Muscle of leg (tissue), 11 donors: Measurements from ENCODE around the gene OSBPL2. TPM values are rescaled to one million over a fixed set of nuclear protein-coding genes. Genes with fewer than 3 reads are reported as not detected.

ENCODE experiments used
- DNase-seq: peaks from one replicate; pipeline ENCODE4 v3.0.0; 2013
- H3K27ac ChIP-seq: one replicate; pipeline ENCODE4 v1.5.1; 2013; ENCODE audit warnings: mild to moderate bottlenecking, low read length, control low read depth
- H3K27me3 ChIP-seq: one replicate; pipeline ENCODE4 v1.6.1; 2013; ENCODE audit warnings: low read length; ENCODE audit not compliant: control insufficient read depth, insufficient read depth
- H3K36me3 ChIP-seq: one replicate; pipeline ENCODE4 v1.6.1; 2013; ENCODE audit warnings: low read length; ENCODE audit not compliant: control insufficient read depth, insufficient read depth
- H3K4me1 ChIP-seq: one replicate; pipeline ENCODE4 v1.6.1; 2013; ENCODE audit warnings: low read length; ENCODE audit not compliant: control insufficient read depth, insufficient read depth
- H3K4me3 ChIP-seq: one replicate; pipeline ENCODE4 v1.5.1; 2013; ENCODE audit warnings: low read length, control low read depth
- H3K9me3 ChIP-seq: replicated peaks from 2 replicates; pipeline ENCODE4 v1.6.1; 2013; ENCODE audit warnings: low read depth, low read length; ENCODE audit not compliant: control insufficient read depth
- WGBS: methylation state at CpG from one replicate; pipeline ENCODE4 v1.1.5; 2013; ENCODE audit warnings: missing lambda C conversion rate; ENCODE audit not compliant: insufficient coverage; 5-methylcytosine and 5-hydroxymethylcytosine counted together
- polyA plus RNA-seq, 8 donors: library from polyadenylated mRNA; unstranded; fragments of 120-200 nt; gene quantifications; one replicate each; pipeline versions ENCODE4 v1.2.1 to v1.2.3, GENCODE V29; 2013; ENCODE audit warnings: inconsistent platforms in 1 of 8, low replicate concordance in 1 of 8; ENCODE audit not compliant: insufficient read length in 8 of 8, insufficient read depth in 1 of 8
- total RNA-seq: library from RNA; stranded (reverse); fragments of 120-200 nt; gene quantifications from one replicate; pipeline ENCODE4 v1.2.4, GENCODE V29; 2013

The OSBPL2 gene
- total and polyA plus RNA-seq, 9 donors = 21.6 to 33.6 (median 25.6) TPM

- Histone ChIP-seq H3K27me3 (no peaks in the 10 kb centered on the region), H3K36me3 (peaks cover 67% of the 10 kb centered on the region), H3K9me3 (no peaks in the 10 kb centered on the region), H3K4me3 (no peak overlapping the region), H3K4me1 (no peaks in the 10 kb centered on the region), H3K27ac (no peak overlapping the region)
- peak; percentile 37 for DNase-seq
- WGBS = 72% methylated on average over 39 of the region's 40 CpGs
Measured at GRCh38 chr20:62316331-62317166, 78.2 kb downstream of the OSBPL2 start.

GRCh38 chr20:62317167-62317655 lies 78.9 kb downstream of the OSBPL2 start:
- 84% methylated on average over 10 of the region's 18 CpGs for WGBS
- Histone ChIP-seq H3K36me3 (peaks cover 70% of the 10 kb centered on the region), H3K27me3 (no peaks in the 10 kb centered on the region), H3K4me3 (no peak overlapping the region), H3K9me3 (no peaks in the 10 kb centered on the region), H3K4me1 (no peaks in the 10 kb centered on the region), H3K27ac (no peak overlapping the region)
- DNase-seq = no peak

GRCh38 chr20:62318400-62319345 lies 80.4 kb downstream of the OSBPL2 start:
- H3K36me3 ChIP-seq = peaks cover 62% of the 10 kb centered on the region
- no peaks in the 10 kb centered on the region for H3K27me3 ChIP-seq
- H3K27ac ChIP-seq = no peak overlapping the region
- WGBS = 87% methylated on average over 35 of the region's 36 CpGs
- no peaks in the 10 kb centered on the region for H3K9me3 ChIP-seq
- no peaks in the 10 kb centered on the region for H3K4me1 ChIP-seq
- H3K4me3 ChIP-seq = no peak overlapping the region
- no peak for DNase-seq

- H3K36me3 ChIP-seq = peaks cover 59% of the 10 kb centered on the region
- no peaks in the 10 kb centered on the region for H3K27me3 ChIP-seq
- no peak for DNase-seq
- H3K9me3 ChIP-seq = no peaks in the 10 kb centered on the region
- 64% methylated on average over 20 of the region's 29 CpGs for WGBS
- no peak overlapping the region for H3K27ac ChIP-seq
- no peak overlapping the region for H3K4me3 ChIP-seq
- H3K4me1 ChIP-seq = no peaks in the 10 kb centered on the region
Measured at GRCh38 chr20:62319346-62319909, 81.1 kb downstream of the OSBPL2 start.

- 81% methylated on average over 22 of the region's 22 CpGs for WGBS
- DNase-seq = no peak
- no peak overlapping the region for H3K4me3 ChIP-seq
- H3K4me1 ChIP-seq = no peaks in the 10 kb centered on the region
- no peak overlapping the region for H3K27ac ChIP-seq
- H3K9me3 ChIP-seq = no peaks in the 10 kb centered on the region
- H3K36me3 ChIP-seq = peaks cover 55% of the 10 kb centered on the region
- no peaks in the 10 kb centered on the region for H3K27me3 ChIP-seq
Measured at GRCh38 chr20:62320581-62321354, 82.4 kb downstream of the OSBPL2 start.

- H3K9me3 ChIP-seq = no peaks in the 10 kb centered on the region
- H3K27me3 ChIP-seq = no peaks in the 10 kb centered on the region
- no peaks in the 10 kb centered on the region for H3K4me1 ChIP-seq
- no peak for DNase-seq
- no peak overlapping the region for H3K4me3 ChIP-seq
- H3K27ac ChIP-seq = no peak overlapping the region
- H3K36me3 ChIP-seq = peaks cover 53% of the 10 kb centered on the region
- 81% methylated on average over 5 of the region's 7 CpGs for WGBS
Measured at GRCh38 chr20:62321521-62321948, 83.2 kb downstream of the OSBPL2 start.

- no peaks in the 10 kb centered on the region for H3K9me3 ChIP-seq
- no peaks in the 10 kb centered on the region for H3K4me1 ChIP-seq
- 95% methylated on average over 9 of the region's 16 CpGs for WGBS
- H3K4me3 ChIP-seq = no peak overlapping the region
- H3K27ac ChIP-seq = no peak overlapping the region
- peaks cover 53% of the 10 kb centered on the region for H3K36me3 ChIP-seq
- no peaks in the 10 kb centered on the region for H3K27me3 ChIP-seq
- no peak for DNase-seq
Measured at GRCh38 chr20:62321975-62322374, 83.7 kb downstream of the OSBPL2 start.

- Histone ChIP-seq H3K36me3 (peaks cover 53% of the 10 kb centered on the region), H3K27ac (no peak overlapping the region), H3K4me3 (no peak overlapping the region), H3K9me3 (no peaks in the 10 kb centered on the region), H3K27me3 (no peaks in the 10 kb centered on the region), H3K4me1 (no peaks in the 10 kb centered on the region)
- WGBS = 87% methylated on average over 15 of the region's 16 CpGs
- DNase-seq = no peak
Measured at GRCh38 chr20:62322492-62323041, 84.2 kb downstream of the OSBPL2 start.
